Spinal cord (tissue), 10 donors: ENCODE results near the gene MAN2C1. TPM values are rescaled to one million over a fixed set of nuclear protein-coding genes. Genes with fewer than 3 reads are reported as not detected.
"Not testable (repeated sequence)": the region's sequence is repeated elsewhere in the genome, so short reads cannot be mapped to it uniquely, and the experiment has no call there.

Source experiments
- DNase-seq, 6 donors: peaks; one replicate each; pipeline versions ENCODE4 v3.0.0 to v3.0.0-alpha.2; 2013 to 2015; ENCODE audit warnings: low spot score in 6 of 6, low read depth in 4 of 6
- H3K27ac ChIP-seq: one replicate; pipeline ENCODE4 v1.5.1; 2013; ENCODE audit warnings: low read depth, low read length, control low read depth
- H3K27me3 ChIP-seq: one replicate; pipeline ENCODE4 v1.6.1; 2013; ENCODE audit warnings: low read length; ENCODE audit not compliant: control insufficient read depth, insufficient read depth
- H3K36me3 ChIP-seq: one replicate; pipeline ENCODE4 v1.6.1; 2013; ENCODE audit warnings: low read length; ENCODE audit not compliant: control insufficient read depth, insufficient read depth
- H3K4me1 ChIP-seq: one replicate; pipeline ENCODE4 v1.6.1; 2013; ENCODE audit warnings: low read length; ENCODE audit not compliant: control insufficient read depth, insufficient read depth
- H3K4me3 ChIP-seq: one replicate; pipeline ENCODE4 v1.5.1; 2013; ENCODE audit warnings: low read depth, low read length, control low read depth
- H3K9me3 ChIP-seq: one replicate; pipeline ENCODE4 v1.6.1; 2013; ENCODE audit warnings: low read length; ENCODE audit not compliant: control insufficient read depth, insufficient read depth
- WGBS: methylation state at CpG from one replicate; pipeline ENCODE4 v1.1.5; 2013; ENCODE audit warnings: missing lambda C conversion rate; ENCODE audit not compliant: insufficient coverage; 5-methylcytosine and 5-hydroxymethylcytosine counted together
- long read RNA-seq, 4 donors: transcript quantifications; one replicate each; lab custom pipeline, GENCODE V29; 2026
- polyA plus RNA-seq, 2 donors: library from polyadenylated mRNA; unstranded; fragments of 120-200 nt; gene quantifications; one replicate each; pipeline ENCODE4 v1.2.1, GENCODE V29; 2013; ENCODE audit not compliant: insufficient read length in 2 of 2
- total RNA-seq, 2 donors: library from RNA; depleted of rRNA in 1 of 2; stranded (reverse); fragments of 120-200 nt in 1 of 2; fragments of >200 nt in 1 of 2; gene quantifications; one replicate each; pipeline versions ENCODE4 v1.2.3 to v1.2.4, GENCODE V29; 2013 to 2014
- donor health status: healthy.

The MAN2C1 gene
- 100 to 1,000 TPM in 1 of 2 donors, 10 to 100 TPM in 1; 88.3 to 150 TPM for total RNA-seq
- polyA plus RNA-seq, result 100 to 1,000 TPM; 155 to 256 TPM
- long read RNA-seq, donor 1, transcript MAN2C1-245 (1 exons, 444 nt), result major isoform, 11 of 15 reads
- long read RNA-seq, donor 1, partial matches to known transcripts, result 0 of 15 reads
- long read RNA-seq, donor 1, other reads (novel, unspliced or antisense), result 0 of 15 reads
- long read RNA-seq, donor 2, partial matches to known transcripts, result 0 of 5 reads
- long read RNA-seq, donor 2, other reads (novel, unspliced or antisense), result 0 of 5 reads
- long read RNA-seq, donor 3, partial matches to known transcripts, result 0 of 3 reads
- long read RNA-seq, donor 3, other reads (novel, unspliced or antisense), result 0 of 3 reads
- long read RNA-seq, donor 4, transcript MAN2C1-245 (1 exons, 444 nt), result major isoform, 7 of 11 reads
- long read RNA-seq, donor 4, partial matches to known transcripts, result 0 of 11 reads
- long read RNA-seq, donor 4, other reads (novel, unspliced or antisense), result 0 of 11 reads

DNA sequence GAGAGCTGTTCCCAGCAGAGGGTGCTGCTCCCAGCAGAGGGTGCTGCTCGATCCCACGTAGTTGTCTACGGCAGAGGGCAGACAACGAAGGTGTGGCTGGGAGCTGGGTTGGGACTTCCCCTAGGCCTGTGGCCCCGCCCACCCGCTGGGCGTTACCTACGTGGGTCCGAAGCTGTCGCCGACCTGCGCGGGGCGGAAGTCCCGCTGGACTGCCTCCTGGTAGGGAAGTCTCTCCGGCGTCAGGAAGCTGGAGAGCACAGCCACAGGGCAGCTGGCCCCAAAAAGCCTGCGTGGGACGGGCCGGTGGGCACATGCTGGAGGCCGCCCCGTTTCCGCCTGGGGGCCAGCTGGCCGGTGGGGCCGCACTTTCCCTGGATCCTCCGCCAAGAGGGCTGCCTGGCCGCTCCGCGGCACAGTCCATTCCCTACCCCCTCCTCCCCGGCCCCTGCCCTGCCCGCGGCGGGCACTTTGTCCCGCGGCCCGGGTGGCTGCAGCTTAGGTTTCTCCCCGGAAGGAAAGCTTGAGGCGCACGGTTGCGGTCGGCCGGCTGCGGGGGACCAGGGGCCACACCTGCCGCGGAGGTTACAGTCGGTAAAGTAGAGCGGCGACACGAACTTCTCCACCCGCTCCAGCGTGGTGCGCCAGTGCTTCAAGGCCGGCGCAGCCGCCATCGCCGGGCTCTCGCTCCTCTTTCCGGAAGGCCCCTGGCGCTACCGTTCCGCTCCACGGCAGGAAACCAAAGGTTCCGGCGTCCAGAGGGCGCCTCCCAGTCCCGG, at the start of gene MAN2C1:
Gene MAN2C1, minus strand, starts transcription at position 695 of the 776 bp plus-strand sequence. Its CDS starts 24 bp downstream, at position 671.
- H3K9me3 ChIP-seq, result no peaks in the 10 kb centered on the region
- peaks cover 24% of the 10 kb centered on the region for H3K4me1 ChIP-seq
- H3K4me3 ChIP-seq, result peak within 1 kb of the TSS; percentile 92
- peaks cover 46% of the 10 kb centered on the region for H3K36me3 ChIP-seq
- peak in 5 of 6 donors; percentile 68 to 95 (median 79) for DNase-seq
- H3K27ac ChIP-seq, result peak within 1 kb of the TSS; percentile 94
- H3K27me3 ChIP-seq, result no peaks in the 10 kb centered on the region
- WGBS, result under 1% methylated on average over 67 of the region's 67 CpGs

DNA sequence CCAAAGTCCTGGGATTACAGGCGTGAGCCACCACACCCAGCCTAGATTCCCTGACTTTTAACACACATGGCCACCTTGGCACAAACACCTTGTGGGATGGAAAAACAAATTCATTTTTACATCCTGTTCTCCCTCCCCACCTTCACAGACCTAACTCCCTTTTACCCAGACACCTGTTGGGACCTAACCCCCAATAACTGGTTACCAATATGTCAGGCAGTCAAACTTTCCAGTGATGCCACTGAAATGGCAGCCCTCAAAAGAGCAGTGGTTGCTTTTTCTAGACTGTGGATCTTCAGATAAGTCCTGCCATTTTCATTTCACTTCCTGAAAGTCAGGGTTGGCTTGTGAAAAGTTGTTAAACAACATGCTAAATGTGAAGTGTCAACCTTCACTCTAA, 48.2 kb upstream of the MAN2C1 start:
- H3K36me3 ChIP-seq, result peaks cover 12% of the 10 kb centered on the region
- 89% methylated on average over 1 of the region's 1 CpG for WGBS
- H3K9me3 ChIP-seq, result no peaks in the 10 kb centered on the region
- H3K4me1 ChIP-seq, result no peaks in the 10 kb centered on the region
- no peaks in the 10 kb centered on the region for H3K27me3 ChIP-seq
- H3K27ac ChIP-seq, result no peak overlapping the region
- no peak overlapping the region for H3K4me3 ChIP-seq
- DNase-seq, result no peak

DNA sequence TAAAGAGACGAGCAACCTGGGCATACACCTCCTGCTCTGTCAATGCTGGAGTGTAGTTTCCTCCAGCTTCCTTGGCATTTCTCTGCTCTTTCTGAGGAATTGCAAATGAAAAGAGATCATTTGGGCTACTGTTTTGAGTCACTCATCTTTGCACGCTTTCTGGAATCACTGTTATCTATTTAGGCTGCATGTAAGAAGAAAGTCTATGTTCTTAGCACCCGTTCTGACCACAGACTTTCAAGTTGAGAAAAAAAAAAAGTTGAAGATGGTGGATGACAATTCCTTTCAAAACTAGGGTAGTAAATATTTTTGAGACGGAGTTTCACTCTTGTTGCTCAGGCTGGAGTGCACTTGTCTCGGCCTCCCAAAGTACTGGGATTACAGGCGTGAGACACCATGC, 41.8 kb upstream of the MAN2C1 start:
- peaks cover 41% of the 10 kb centered on the region for H3K36me3 ChIP-seq
- H3K27me3 ChIP-seq, result no peaks in the 10 kb centered on the region
- no peak for DNase-seq
- H3K4me3 ChIP-seq, result no peak overlapping the region
- H3K27ac ChIP-seq, result no peak overlapping the region
- 89% methylated on average over 6 of the region's 6 CpGs for WGBS
- no peaks in the 10 kb centered on the region for H3K9me3 ChIP-seq
- H3K4me1 ChIP-seq, result no peaks in the 10 kb centered on the region

DNA sequence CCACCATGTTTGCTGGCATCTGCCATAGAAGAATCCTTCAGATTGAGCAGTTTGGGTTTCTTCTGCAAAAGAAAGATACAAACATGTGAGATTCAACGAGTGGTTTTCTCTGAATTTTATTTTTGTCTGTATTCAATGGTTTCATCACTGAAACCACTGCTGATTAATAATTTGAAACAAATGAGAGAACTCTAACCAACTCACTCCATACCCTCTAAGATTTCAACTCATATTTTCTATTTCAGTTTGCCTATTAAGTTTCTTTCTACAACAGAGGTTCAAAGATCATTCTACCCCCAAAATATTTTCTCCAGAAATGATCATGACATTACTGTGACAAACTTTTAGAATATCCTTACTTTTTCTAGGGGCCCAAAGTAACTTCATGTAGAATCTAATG, 38.7 kb upstream of the MAN2C1 start:
- Histone ChIP-seq H3K4me1 (no peaks in the 10 kb centered on the region), H3K27ac (no peak overlapping the region), H3K9me3 (no peaks in the 10 kb centered on the region), H3K36me3 (peaks cover 61% of the 10 kb centered on the region), H3K4me3 (no peak overlapping the region), H3K27me3 (no peaks in the 10 kb centered on the region)
- WGBS, result no CpG with 5 or more reads among the region's 1 CpG
- no peak for DNase-seq

DNA sequence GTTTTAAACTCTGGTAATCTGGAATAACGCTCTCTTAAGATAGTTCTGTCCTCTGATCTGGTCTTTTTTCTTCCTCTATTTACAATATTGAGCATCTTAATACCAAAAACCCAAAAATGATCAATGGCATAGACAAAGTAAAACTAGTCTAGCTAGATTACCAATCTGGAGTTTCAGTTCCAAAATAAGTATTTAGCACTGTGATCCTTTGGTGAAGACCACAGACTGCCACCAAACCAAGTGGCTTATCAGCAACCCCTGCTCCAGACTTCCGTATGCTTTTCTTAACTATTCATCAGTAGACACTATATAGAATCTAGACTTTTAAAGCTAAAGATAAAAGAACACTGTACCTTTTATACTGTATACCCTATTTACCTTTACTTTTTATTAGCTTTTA, 35.5 kb upstream of the MAN2C1 start:
- Histone ChIP-seq H3K27ac (no peak overlapping the region), H3K9me3 (no peaks in the 10 kb centered on the region), H3K4me3 (no peak overlapping the region), H3K4me1 (no peaks in the 10 kb centered on the region), H3K36me3 (peaks cover 49% of the 10 kb centered on the region), H3K27me3 (no peaks in the 10 kb centered on the region)
- no CpG with 5 or more reads among the region's 2 CpGs for WGBS
- no peak for DNase-seq

DNA sequence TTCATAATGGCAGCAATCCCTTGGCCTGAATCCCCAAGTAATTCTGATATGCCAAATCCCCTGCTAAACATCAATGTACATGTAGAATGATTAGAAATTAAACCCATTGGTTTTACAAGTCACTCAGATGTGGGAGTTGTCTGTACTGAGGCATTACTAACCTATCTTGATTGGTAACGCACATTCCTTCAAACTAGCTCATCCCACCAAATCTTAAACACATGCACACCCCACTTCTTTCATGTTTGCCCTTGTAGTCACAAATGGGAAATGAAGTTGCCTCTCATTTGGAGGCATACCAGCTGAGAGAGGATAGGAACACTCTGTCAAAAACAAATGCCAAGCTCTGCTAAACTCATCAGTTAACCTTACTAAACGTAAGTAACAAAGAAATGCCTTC, 29.1 kb upstream of the MAN2C1 start:
- Histone ChIP-seq H3K36me3 (peaks cover 49% of the 10 kb centered on the region), H3K27me3 (no peaks in the 10 kb centered on the region), H3K4me1 (no peaks in the 10 kb centered on the region), H3K9me3 (no peaks in the 10 kb centered on the region), H3K4me3 (no peak overlapping the region), H3K27ac (no peak overlapping the region)
- WGBS, result no CpG with 5 or more reads among the region's 2 CpGs
- DNase-seq, result no peak

DNA sequence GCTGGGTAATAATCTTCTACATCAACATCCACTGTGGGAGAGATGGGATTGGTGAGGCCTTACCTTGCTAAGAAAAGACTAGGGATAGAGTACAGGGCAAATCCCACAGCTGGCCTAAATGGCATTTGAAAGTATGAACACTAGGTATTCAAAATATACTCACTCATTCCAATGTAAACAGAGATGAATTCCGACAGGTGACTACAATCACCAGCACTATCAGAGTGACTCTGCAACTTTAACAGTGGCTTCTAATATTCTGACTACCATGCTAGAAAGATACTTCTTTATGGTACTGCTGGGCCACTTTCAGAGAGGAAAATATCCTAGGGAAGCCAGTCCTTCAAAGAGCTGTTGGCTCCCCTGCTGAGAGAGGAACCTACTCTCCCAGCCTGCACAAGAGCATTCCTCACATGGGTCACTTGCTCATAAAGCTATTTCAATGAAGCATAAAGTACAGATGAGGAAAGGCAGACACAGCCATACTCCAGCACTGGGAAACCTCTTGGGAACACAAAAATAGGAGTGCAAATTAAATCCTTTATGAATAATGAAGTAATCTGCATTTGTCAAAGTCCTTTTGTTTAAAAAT, 21.5 kb upstream of the MAN2C1 start:
- Histone ChIP-seq H3K36me3 (peaks cover 43% of the 10 kb centered on the region), H3K27ac (no peak overlapping the region), H3K27me3 (no peaks in the 10 kb centered on the region), H3K9me3 (no peaks in the 10 kb centered on the region), H3K4me1 (no peaks in the 10 kb centered on the region), H3K4me3 (no peak overlapping the region)
- DNase-seq, result peak in 2 of 6 donors; percentile 6 to 11
- 100% methylated on average over 1 of the region's 1 CpG for WGBS

DNA sequence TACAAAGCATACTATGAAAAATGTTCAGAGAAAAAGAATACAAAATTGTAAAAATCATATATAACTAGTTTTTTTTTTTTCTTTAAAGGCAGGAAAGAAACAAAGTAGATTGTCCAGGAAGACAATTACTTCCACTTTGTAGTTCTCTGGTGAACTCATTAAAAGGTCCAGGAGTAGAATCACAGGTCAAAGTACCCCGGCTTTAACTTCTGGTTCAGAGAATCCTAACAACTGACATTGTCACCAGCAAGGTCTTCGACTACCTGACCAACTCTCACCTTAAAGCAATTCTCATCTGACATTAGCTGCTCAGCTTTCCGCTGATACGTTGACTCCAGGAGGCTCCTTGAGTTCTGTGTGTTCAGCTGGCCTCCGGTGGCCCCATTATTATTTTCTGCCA, 15.6 kb upstream of the MAN2C1 start:
- DNase-seq, H3K9me3 ChIP-seq, H3K27ac ChIP-seq, H3K4me3 ChIP-seq, H3K27me3 ChIP-seq, H3K4me1 ChIP-seq: not testable (repeated sequence)
- peaks cover 52% of the 10 kb centered on the region for H3K36me3 ChIP-seq
- WGBS, result 92% methylated on average over 5 of the region's 5 CpGs

DNA sequence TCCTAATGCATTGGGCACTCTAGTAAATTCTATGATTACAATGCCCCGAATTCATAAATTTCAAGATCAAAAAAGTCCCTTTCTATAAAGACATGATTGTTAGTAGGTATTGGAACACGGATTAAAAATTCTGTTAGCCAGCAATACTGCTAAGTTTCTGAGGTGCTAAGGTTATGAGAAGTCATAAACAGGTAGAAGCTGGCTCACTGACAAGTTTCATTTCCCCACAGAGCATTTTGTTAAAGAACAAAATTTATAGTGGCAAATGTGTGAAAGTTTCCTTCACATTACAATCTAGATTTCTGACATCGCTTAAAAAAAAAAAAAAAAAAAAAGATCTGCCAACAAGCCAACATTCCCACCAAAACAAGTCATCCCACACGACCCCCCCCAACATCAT, 12.4 kb upstream of the MAN2C1 start:
- Histone ChIP-seq H3K27me3 (no peaks in the 10 kb centered on the region), H3K36me3 (peaks cover 45% of the 10 kb centered on the region), H3K4me3 (no peak overlapping the region), H3K27ac (no peak overlapping the region), H3K4me1 (no peaks in the 10 kb centered on the region), H3K9me3 (no peaks in the 10 kb centered on the region)
- no CpG with 5 or more reads among the region's 4 CpGs for WGBS
- DNase-seq, result no peak
